Measurements from ENCODE around the gene PCDHA5.

Gene PCDHA5

DNA sequence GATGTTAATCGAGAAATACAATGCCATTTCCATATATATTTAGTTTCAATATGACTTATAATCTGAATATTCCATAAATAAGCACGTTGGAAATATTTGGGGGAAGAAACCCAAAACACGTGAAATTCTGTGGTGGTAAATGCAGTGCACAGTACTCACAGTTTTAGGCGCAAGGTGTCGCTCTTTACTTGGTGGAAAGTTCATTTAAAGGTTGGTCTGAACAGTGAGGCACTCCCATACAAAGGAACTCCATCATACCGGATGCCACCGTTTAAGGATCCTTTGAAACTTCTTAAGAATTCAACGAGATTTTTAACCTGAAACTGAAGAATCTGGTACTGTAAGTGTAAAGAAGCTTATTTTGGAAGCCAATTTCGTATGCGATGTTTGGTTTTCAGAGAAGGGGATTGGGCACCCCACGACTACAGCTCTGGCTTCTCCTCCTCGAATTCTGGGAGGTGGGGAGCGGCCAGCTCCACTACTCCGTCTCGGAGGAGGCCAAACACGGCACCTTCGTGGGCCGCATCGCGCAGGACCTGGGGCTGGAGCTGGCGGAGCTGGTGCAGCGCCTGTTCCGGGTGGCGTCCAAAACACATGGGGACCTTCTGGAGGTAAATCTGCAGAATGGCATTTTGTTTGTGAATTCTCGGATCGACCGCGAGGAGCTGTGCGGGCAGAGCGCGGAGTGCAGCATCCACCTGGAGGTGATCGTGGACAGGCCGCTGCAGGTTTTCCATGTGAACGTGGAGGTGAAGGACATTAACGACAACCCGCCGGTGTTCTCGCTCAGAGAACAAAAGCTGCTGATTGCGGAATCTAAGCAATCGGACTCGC is 47.5 kb downstream of the PCDHA5 start, which contains the start of gene PCDHA11:
Gene PCDHA11 (plus strand): TSS at position 237 of the 834 bp plus-strand sequence. CDS start 147 bp downstream, at position 384.
- Histone ChIP-seq H3K27ac (no peak within 1 kb of the TSS), H3K36me3 (no peaks in the 10 kb centered on the region), H3K27me3 (peaks cover 32% of the 10 kb centered on the region), H3K4me1 (ENCODE audit: control insufficient read depth in 1 of 2, insufficient read depth in 1 of 2, low read depth in 1 of 2, low read length in 1 of 2) (no peaks in the 10 kb centered on the region), H3K9me3 (peaks cover 17% of the 10 kb centered on the region), H3K4me3 (ENCODE audit: low read depth in 1 of 2, low read length in 1 of 2) (no peak within 1 kb of the TSS)
- TF ChIP-seq, protein P1, sequence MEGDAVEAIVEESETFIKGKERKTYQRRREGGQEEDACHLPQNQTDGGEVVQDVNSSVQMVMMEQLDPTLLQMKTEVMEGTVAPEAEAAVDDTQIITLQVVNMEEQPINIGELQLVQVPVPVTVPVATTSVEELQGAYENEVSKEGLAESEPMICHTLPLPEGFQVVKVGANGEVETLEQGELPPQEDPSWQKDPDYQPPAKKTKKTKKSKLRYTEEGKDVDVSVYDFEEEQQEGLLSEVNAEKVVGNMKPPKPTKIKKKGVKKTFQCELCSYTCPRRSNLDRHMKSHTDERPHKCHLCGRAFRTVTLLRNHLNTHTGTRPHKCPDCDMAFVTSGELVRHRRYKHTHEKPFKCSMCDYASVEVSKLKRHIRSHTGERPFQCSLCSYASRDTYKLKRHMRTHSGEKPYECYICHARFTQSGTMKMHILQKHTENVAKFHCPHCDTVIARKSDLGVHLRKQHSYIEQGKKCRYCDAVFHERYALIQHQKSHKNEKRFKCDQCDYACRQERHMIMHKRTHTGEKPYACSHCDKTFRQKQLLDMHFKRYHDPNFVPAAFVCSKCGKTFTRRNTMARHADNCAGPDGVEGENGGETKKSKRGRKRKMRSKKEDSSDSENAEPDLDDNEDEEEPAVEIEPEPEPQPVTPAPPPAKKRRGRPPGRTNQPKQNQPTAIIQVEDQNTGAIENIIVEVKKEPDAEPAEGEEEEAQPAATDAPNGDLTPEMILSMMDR (IDR thresholded peaks at IDR 0.05): no peak

DNA sequence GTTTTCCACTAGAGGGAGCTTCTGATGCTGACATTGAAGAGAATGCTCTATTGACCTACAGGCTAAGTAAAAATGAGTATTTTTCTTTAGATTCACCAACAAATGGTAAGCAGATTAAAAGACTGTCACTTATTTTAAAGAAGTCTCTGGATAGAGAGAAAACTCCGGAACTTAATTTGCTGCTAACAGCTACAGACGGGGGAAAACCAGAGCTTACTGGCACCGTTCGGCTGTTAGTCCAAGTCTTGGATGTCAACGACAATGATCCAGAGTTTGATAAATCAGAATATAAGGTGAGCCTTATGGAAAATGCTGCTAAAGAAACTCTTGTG is 48.1 kb downstream of the PCDHA5 start:
- H3K27me3 ChIP-seq: peaks cover 36% of the 10 kb centered on the region
- H3K36me3 ChIP-seq: no peaks in the 10 kb centered on the region
- H3K27ac ChIP-seq: no peak overlapping the region
- H3K4me1 ChIP-seq (ENCODE audit: control insufficient read depth in 1 of 2, insufficient read depth in 1 of 2, low read depth in 1 of 2, low read length in 1 of 2): no peaks in the 10 kb centered on the region
- peaks cover 17% of the 10 kb centered on the region for H3K9me3 ChIP-seq
- no peak overlapping the region for H3K4me3 ChIP-seq (ENCODE audit: low read depth in 1 of 2, low read length in 1 of 2)
- TF ChIP-seq, protein P1 (IDR thresholded peaks at IDR 0.05): no peak

DNA sequence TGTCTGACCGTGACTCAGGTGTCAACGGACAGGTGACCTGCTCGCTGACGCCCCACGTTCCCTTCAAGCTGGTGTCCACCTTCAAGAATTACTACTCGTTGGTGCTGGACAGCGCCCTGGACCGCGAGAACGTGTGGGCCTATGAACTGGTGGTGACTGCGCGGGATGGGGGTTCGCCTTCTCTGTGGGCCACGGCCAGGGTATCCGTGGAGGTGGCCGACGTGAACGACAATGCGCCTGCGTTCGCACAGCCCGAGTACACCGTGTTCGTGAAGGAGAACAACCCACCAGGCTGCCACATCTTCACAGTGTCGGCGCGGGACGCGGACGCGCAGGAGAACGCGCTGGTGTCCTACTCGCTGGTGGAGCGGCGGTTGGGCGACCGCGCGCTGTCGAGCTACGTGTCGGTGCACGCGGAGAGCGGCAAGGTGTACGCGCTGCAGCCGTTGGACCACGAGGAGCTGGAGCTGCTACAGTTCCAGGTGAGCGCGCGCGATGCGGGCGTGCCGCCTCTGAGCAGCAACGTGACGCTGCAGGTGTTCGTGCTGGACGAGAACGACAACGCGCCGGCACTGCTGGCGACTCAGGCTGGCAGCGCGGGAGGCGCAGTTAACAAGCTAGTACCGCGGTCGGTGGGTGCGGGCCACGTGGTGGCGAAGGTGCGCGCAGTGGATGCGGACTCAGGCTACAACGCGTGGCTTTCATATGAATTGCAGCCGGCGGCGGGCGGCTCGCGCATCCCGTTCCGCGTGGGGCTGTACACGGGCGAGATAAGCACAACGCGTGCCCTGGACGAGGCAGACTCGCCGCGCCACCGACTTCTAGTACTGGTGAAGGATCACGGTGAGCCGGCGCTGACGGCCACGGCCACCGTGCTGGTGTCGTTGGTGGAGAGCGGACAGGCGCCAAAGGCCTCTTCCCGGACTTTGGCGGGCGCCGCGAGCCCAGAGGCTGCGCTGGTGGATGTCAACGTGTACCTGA is 49.1 kb downstream of the PCDHA5 start:
- H3K27ac ChIP-seq: no peak overlapping the region
- TF ChIP-seq, protein P1 (IDR thresholded peaks at IDR 0.05): no peak
- H3K4me1 ChIP-seq (ENCODE audit: control insufficient read depth in 1 of 2, insufficient read depth in 1 of 2, low read depth in 1 of 2, low read length in 1 of 2): no peaks in the 10 kb centered on the region
- H3K36me3 ChIP-seq: no peaks in the 10 kb centered on the region
- peaks cover 21% of the 10 kb centered on the region for H3K9me3 ChIP-seq
- H3K27me3 ChIP-seq: peaks cover 45% of the 10 kb centered on the region
- no peak overlapping the region for H3K4me3 ChIP-seq (ENCODE audit: low read depth in 1 of 2, low read length in 1 of 2)

All from neutrophil (primary cell).